NCI-H524 treated with DMSO at 0.1 percent for 48 hours (cell line): Measurements from ENCODE around the gene SEC24C.
"Not testable (repeated sequence)": the region's sequence is repeated elsewhere in the genome, so short reads cannot be mapped to it uniquely, and the experiment has no call there.

Source experiments
- DNase-seq: peaks from one replicate; lab custom pipeline; 2025; lab: John Stamatoyannopoulos, UW

SEC24C gene

GRCh38 chr10:73743905-73744663, at the start of gene SEC24C:
TSS of gene SEC24C (plus strand) at chr10:73744372. CDS start at chr10:73746833, 2,461 bp downstream.
- peak; percentile 35 for DNase-seq

GRCh38 chr10:73695302-73695701, 48.9 kb upstream of the SEC24C start:
- not testable (repeated sequence) for DNase-seq

GRCh38 chr10:73697675-73698159, 46.5 kb upstream of the SEC24C start, which contains the start of gene AGAP5:
TSS of gene AGAP5 (minus strand) at chr10:73698109. CDS start at chr10:73697755, 354 bp downstream.
- not testable (repeated sequence) for DNase-seq

GRCh38 chr10:73698819-73699218, 45.4 kb upstream of the SEC24C start:
- DNase-seq = not testable (repeated sequence)

- DNase-seq = not testable (repeated sequence)
Measured at GRCh38 chr10:73703924-73704323, 40.2 kb upstream of the SEC24C start.

GRCh38 chr10:73705506-73706072, 38.6 kb upstream of the SEC24C start:
- DNase-seq = not testable (repeated sequence)

- DNase-seq = not testable (repeated sequence)
Measured at GRCh38 chr10:73706488-73706887, 37.7 kb upstream of the SEC24C start.

- not testable (repeated sequence) for DNase-seq
Measured at GRCh38 chr10:73707628-73708027, 36.5 kb upstream of the SEC24C start.

GRCh38 chr10:73708122-73708521, 36.0 kb upstream of the SEC24C start:
- DNase-seq = not testable (repeated sequence)

- not testable (repeated sequence) for DNase-seq
Measured at GRCh38 chr10:73711683-73712082, 32.5 kb upstream of the SEC24C start.

GRCh38 chr10:73713912-73714311, 30.3 kb upstream of the SEC24C start:
- DNase-seq = not testable (repeated sequence)

- DNase-seq = not testable (repeated sequence)
Measured at GRCh38 chr10:73714483-73714882, 29.7 kb upstream of the SEC24C start.

- peak; percentile 0 for DNase-seq
Measured at GRCh38 chr10:73715179-73716156, 28.7 kb upstream of the SEC24C start.

- DNase-seq = no peak
Measured at GRCh38 chr10:73716251-73716650, 27.9 kb upstream of the SEC24C start.

- DNase-seq = no peak
Measured at GRCh38 chr10:73717556-73717955, 26.6 kb upstream of the SEC24C start.

- DNase-seq = not testable (repeated sequence)
Measured at GRCh38 chr10:73720561-73720960, 23.6 kb upstream of the SEC24C start.

- no peak for DNase-seq
Measured at GRCh38 chr10:73723516-73723915, 20.7 kb upstream of the SEC24C start.

GRCh38 chr10:73729781-73730152, 14.4 kb upstream of the SEC24C start:
- not testable (repeated sequence) for DNase-seq

- peak; percentile 13 for DNase-seq
Measured at GRCh38 chr10:73730153-73730906, 13.8 kb upstream of the SEC24C start.

- no peak for DNase-seq
Measured at GRCh38 chr10:73731588-73732375, 12.4 kb upstream of the SEC24C start.
